Keratinocyte (primary cell): ENCODE measurements around the gene SERPINB5. TPM values are rescaled to one million over a fixed set of nuclear protein-coding genes. Genes with fewer than 3 reads are reported as not detected.
"Not testable (repeated sequence)": the region's sequence is repeated elsewhere in the genome, so short reads cannot be mapped to it uniquely, and the experiment has no call there.

Source experiments
- DNase-seq: peaks from one replicate; pipeline ENCODE4 v3.0.0-alpha.2; 2011; ENCODE audit warnings: low read depth, missing footprints, low spot score
- FAIRE-seq: peaks from 2 replicates; lab custom pipeline; 2011; peaks lifted over from hg19 to GRCh38; lab: Jason Lieb, UNC
- H2AFZ ChIP-seq: 2 replicates; pipeline ENCODE4 v1.6.0; 2012; ENCODE audit warnings: low read length, control low read depth, inconsistent platforms; ENCODE audit not compliant: control insufficient read depth
- H3K27ac ChIP-seq: 2 replicates; pipeline ENCODE4 v1.5.1; 2011; ENCODE audit warnings: low read length; ENCODE audit not compliant: control insufficient read depth, insufficient read depth
- H3K27me3 ChIP-seq: 3 replicates; pipeline ENCODE4 v1.6.0; 2011; ENCODE audit warnings: low read length; ENCODE audit not compliant: control insufficient read depth, insufficient read depth; ENCODE audit errors: extremely low read depth
- H3K36me3 ChIP-seq, 2 experiments: 2 replicates in 1 of 2; 3 replicates in 1 of 2; pipeline ENCODE4 v1.5.1; 2011; ENCODE audit warnings: low read length in 2 of 2, mild to moderate bottlenecking in 1 of 2; ENCODE audit not compliant: control insufficient read depth in 2 of 2, insufficient read depth in 2 of 2; ENCODE audit errors: extremely low read depth in 1 of 2
- H3K4me1 ChIP-seq: 3 replicates; pipeline ENCODE4 v1.5.1; 2011; ENCODE audit warnings: low read length; ENCODE audit not compliant: control insufficient read depth, insufficient read depth; ENCODE audit errors: extremely low read depth
- H3K4me2 ChIP-seq: 3 replicates; pipeline ENCODE4 v1.6.0; 2011; ENCODE audit warnings: low read depth, low read length; ENCODE audit not compliant: control insufficient read depth, insufficient read depth; ENCODE audit errors: extremely low read depth
- H3K4me3 ChIP-seq, 3 experiments: fragments of 200-600 bp in 1 of 3; sonication (generic) in 1 of 3; 2 replicates in 2 of 3; 3 replicates in 1 of 3; pipeline ENCODE4 v1.5.1; 2011 to 2016; ENCODE audit warnings: low read length in 3 of 3, mild to moderate bottlenecking in 3 of 3, control low read depth in 2 of 3, inconsistent platforms in 1 of 3, low read depth in 1 of 3, mixed read lengths in 1 of 3, mixed run types in 1 of 3, moderate library complexity in 1 of 3; ENCODE audit not compliant: control insufficient read depth in 2 of 3, insufficient read depth in 2 of 3; ENCODE audit errors: extremely low read depth in 1 of 3
- H3K79me2 ChIP-seq: 2 replicates; pipeline ENCODE4 v1.6.0; 2012; ENCODE audit warnings: low read length; ENCODE audit not compliant: control insufficient read depth, insufficient read depth
- H3K9ac ChIP-seq: 3 replicates; pipeline ENCODE4 v1.6.0; 2011; ENCODE audit warnings: low read length; ENCODE audit not compliant: control insufficient read depth, insufficient read depth; ENCODE audit errors: extremely low read depth
- H3K9me1 ChIP-seq: 3 replicates; pipeline ENCODE4 v1.6.0; 2011; ENCODE audit warnings: low read length; ENCODE audit not compliant: control insufficient read depth, insufficient read depth; ENCODE audit errors: extremely low read depth
- H3K9me3 ChIP-seq: 2 replicates; pipeline ENCODE4 v1.5.1; 2012; ENCODE audit warnings: low read depth, low read length; ENCODE audit not compliant: control insufficient read depth
- H4K20me1 ChIP-seq: 3 replicates; pipeline ENCODE4 v1.6.0; 2011; ENCODE audit warnings: low read length; ENCODE audit not compliant: control insufficient read depth, insufficient read depth; ENCODE audit errors: extremely low read depth
- EZH2 ChIP-seq: IDR thresholded peaks from one replicate; pipeline ENCODE4 v1.6.1; 2012; ENCODE audit warnings: inconsistent platforms, mild to moderate bottlenecking, low read length, moderate library complexity
- dilution Hi-C: fragments of 300-500 bp; cut with MboI; formaldehyde crosslinking; loops from one replicate; pipeline ENCODE4 v1.7.0; 2020; ENCODE audit warnings: low sequenced_read_pairs; ENCODE audit not compliant: extremely low pct_ligation_motif_present
- polyA plus RNA-seq, 5 experiments: library from polyadenylated mRNA; depleted of rRNA in 3 of 5; stranded (reverse) in 3 of 5; stranded (forward) in 1 of 5; unstranded in 1 of 5; fragments of >200 nt; gene quantifications; 1 replicate in 1 of 5; 2 replicates in 3 of 5; 3 replicates in 1 of 5; pipeline versions ENCODE4 v1.2.1 to v1.2.3, GENCODE V29; 2011 to 2012; ENCODE audit warnings: missing spikeins in 2 of 5, low read depth in 1 of 5, low replicate concordance in 1 of 5
- TF ChIP-seq, protein P1 (sequence below), 3 experiments: IDR thresholded peaks in 1 of 3; conservative IDR thresholded peaks in 1 of 3; optimal IDR thresholded peaks in 1 of 3; 2 replicates in 2 of 3; 3 replicates in 1 of 3; pipeline versions ENCODE3 to v1.5.1; 2011; ENCODE audit warnings: low read length in 3 of 3, mild to moderate bottlenecking in 3 of 3, moderate library complexity in 2 of 3, control low read depth in 1 of 3, inconsistent platforms in 1 of 3; ENCODE audit not compliant: insufficient read depth in 2 of 3; ENCODE audit errors: extremely low read depth in 1 of 3

Gene SERPINB5
- polyA plus RNA-seq, 1 donor (not counting 4 experiments of a cell fraction or from before 2014, with no cell fraction given): 833 TPM

DNA sequence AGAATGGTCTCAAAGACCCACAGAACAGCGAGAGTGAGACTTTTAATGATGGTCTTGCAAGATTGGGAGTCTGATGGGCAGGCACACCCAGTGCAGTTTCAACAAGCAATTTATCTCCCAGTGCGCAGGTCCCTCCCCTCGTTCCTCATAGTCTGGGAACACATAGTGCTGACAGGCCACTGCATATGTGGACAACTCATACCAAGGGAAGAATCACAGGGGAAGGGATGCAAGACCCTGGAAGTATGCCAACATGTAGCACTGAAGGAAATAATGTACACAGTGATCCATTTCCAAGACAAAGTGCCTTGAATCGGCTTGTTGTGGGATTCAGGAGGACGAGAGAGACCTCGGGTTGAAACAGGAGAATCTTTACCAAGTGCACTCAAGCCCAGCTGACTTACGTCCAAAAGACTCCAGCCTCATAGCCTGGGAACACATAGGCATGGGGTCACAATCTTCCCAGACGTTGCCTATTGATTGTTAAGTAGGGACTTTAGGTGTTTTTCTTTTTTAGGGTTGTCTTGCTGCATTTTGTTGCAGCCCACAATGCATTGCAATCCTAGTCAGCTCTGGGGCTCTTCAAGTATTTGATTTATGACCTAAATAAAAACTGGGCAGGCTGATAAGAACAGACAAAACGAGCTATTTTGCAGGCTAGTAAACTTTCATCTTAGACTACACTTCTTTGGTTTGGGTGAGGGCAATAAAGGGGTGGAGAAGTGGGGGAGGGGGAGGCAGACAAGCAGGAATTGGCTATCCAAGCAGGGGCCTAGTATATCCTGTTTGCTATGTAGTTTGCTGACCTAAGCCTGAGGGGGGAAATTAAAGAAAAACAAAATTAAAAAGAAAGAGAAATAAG, 24.7 kb upstream of the SERPINB5 start:
- peak overlapping the region in 1 of 3 experiments; percentile 20 for H3K4me3 ChIP-seq
- no peaks in the 10 kb centered on the region for H3K79me2 ChIP-seq
- peak overlapping the region; percentile 97 for H3K27ac ChIP-seq
- peak overlapping the region; percentile 69 for H3K9ac ChIP-seq
- peak; percentile 62 for DNase-seq
- no peaks in the 10 kb centered on the region for H3K36me3 ChIP-seq
- no peaks in the 10 kb centered on the region for H3K9me3 ChIP-seq
- peak; percentile 88 for FAIRE-seq
- H3K9me1 ChIP-seq: no peaks in the 10 kb centered on the region
- no peaks in the 10 kb centered on the region for H4K20me1 ChIP-seq
- peak overlapping the region; percentile 42 for H2AFZ ChIP-seq
- dilution Hi-C loops: no loop called here
- no peaks in the 10 kb centered on the region for H3K27me3 ChIP-seq
- H3K4me1 ChIP-seq: peaks cover 42% of the 10 kb centered on the region
- TF ChIP-seq, protein P1, sequence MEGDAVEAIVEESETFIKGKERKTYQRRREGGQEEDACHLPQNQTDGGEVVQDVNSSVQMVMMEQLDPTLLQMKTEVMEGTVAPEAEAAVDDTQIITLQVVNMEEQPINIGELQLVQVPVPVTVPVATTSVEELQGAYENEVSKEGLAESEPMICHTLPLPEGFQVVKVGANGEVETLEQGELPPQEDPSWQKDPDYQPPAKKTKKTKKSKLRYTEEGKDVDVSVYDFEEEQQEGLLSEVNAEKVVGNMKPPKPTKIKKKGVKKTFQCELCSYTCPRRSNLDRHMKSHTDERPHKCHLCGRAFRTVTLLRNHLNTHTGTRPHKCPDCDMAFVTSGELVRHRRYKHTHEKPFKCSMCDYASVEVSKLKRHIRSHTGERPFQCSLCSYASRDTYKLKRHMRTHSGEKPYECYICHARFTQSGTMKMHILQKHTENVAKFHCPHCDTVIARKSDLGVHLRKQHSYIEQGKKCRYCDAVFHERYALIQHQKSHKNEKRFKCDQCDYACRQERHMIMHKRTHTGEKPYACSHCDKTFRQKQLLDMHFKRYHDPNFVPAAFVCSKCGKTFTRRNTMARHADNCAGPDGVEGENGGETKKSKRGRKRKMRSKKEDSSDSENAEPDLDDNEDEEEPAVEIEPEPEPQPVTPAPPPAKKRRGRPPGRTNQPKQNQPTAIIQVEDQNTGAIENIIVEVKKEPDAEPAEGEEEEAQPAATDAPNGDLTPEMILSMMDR (optimal IDR thresholded peaks at IDR 0.05 in 1 of 3, IDR thresholded peaks at IDR 0.05 in 1 of 3, conservative IDR thresholded peaks at IDR 0.05 in 1 of 3; ENCODE audit: extremely low read depth in 1 of 3, insufficient read depth in 2 of 3, low read length in 3 of 3): no peak
- TF ChIP-seq EZH2: no peak
- H3K4me2 ChIP-seq: peak overlapping the region; percentile 77

- H3K79me2 ChIP-seq, H3K4me3 ChIP-seq, H4K20me1 ChIP-seq, H3K27me3 ChIP-seq, H3K9me1 ChIP-seq, H3K36me3 ChIP-seq, DNase-seq, dilution Hi-C loops, H3K4me2 ChIP-seq, H3K9me3 ChIP-seq: not testable (repeated sequence)
- Histone ChIP-seq H3K4me1 (peaks cover 42% of the 10 kb centered on the region), H2AFZ (peak overlapping the region; percentile 42), H3K27ac (peak overlapping the region; percentile 97), H3K9ac (peak overlapping the region; percentile 20)
- peak; percentile 20 for FAIRE-seq
These were observed 24.0 kb upstream of the SERPINB5 start for GRCh38 chr18:63452751-63453150.
